HFF-Myc (cell line): ENCODE data around the gene CDKL4.

Experiments used
- DNase-seq: peaks from one replicate; pipeline ENCODE4 v3.0.0-alpha.2; 2011; ENCODE audit warnings: low read depth; ENCODE audit errors: extremely low read depth
- H3K4me3 ChIP-seq: replicated peaks from 2 replicates; pipeline ENCODE4 v1.5.1; 2011; ENCODE audit warnings: low read depth, mild to moderate bottlenecking, control low read depth, low read length
- CTCF ChIP-seq: IDR thresholded peaks from 2 replicates; pipeline ENCODE4 v1.5.1; 2012; ENCODE audit warnings: mild to moderate bottlenecking, low read depth, low read length, control low read depth; ENCODE audit errors: missing control alignments

CDKL4 gene

DNA sequence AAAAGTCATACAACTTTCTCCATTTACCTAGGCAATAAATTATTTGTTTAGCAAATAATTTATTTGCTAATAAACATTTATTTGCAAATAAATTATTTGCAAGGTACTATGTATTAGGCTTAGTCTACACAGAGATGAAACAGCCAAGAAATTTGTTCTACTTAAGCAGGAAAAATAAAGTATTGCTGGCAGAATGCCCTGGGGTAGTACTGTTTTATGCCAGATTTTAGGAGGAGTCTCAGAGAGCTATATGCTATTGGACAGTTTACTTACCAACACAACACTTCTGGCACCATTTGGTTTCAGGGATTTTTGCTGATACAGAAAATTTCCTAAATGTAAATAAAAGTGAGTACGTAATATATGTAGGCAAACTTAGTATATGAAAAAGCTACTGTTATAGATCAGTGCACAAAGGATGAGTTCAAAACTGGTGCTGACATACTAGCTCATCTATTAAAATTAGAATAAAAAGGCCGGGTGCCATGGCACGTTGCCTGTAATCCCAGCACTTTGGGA lies 23.2 kb upstream of the CDKL4 start:
- peak; percentile 2 for DNase-seq
- TF ChIP-seq CTCF = no peak
- H3K4me3 ChIP-seq = no peak overlapping the region

DNA sequence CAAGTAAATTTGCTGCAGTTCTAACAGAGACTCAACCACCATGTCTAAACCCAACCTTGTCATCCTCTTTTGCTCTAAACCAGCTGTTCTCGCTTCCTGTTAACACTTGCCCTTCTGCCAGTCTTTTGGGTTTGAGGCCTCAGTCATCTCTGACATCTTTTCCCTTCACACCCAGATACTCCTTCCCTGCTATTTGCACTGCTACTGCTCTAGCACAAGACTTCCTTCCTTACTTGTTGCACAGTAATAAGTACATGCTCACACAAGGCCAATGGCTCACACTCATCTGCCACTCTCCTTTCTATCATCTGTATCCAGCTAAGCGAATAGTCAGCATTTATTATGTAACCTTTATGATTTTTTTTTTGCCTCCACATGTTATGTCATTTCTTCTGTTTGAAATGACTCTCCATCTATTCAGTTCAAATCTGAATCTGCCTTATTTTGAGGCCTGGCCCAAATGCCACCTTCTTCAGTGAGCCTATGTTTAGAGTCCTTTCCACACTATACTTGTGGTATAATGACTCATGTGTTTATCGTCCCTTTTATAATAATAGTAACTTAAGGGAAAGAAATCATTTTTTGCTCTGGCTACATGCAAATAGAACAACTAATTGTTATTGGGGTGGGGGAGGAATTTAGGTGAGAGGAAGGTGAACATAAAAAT lies 22.5 kb upstream of the CDKL4 start:
- no peak for TF ChIP-seq CTCF
- DNase-seq = no peak
- H3K4me3 ChIP-seq = no peak overlapping the region

DNA sequence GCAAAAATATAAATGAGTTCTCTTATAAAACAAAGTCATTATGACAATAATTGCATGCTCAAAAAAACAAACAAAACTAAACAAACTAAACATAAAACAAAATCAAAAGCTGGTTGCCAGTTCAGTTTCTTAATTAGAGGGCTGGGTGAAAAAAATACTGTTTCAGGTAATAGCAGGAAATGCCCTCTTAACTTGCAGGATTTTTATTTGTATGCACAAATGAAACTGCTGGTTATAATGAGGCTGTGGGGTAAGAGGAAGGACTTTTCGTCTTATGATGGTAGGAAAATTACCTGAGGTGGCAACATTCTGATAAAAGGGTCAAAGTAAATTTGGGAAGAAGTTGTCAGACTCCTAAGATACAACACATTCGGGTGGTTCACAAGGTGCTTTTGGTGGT lies 21.5 kb upstream of the CDKL4 start:
- no peak for DNase-seq
- no peak for TF ChIP-seq CTCF
- no peak overlapping the region for H3K4me3 ChIP-seq

- H3K4me3 ChIP-seq = no peak overlapping the region
Observed at GRCh38 chr2:39264733-39265132, 21.0 kb upstream of the CDKL4 start.

DNA sequence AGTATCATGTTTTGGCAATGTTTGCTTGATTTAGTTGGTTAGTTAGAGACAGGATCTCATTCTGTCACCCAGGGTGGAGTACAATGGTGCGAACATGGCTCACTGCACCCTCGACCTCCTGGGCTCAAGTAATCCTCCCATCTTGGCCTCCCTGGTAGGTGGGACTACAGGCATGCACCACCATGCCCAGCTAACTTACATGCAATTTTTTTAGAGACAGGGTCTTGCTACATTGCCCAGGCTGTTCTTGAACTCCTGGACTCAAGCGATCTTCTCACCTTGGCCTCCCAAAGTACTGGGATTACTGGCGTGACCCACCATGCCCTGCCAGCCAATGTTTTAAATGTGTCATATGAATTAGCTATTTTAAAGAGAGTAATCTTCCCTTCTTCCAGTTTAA lies 16.3 kb upstream of the CDKL4 start:
- no peak for DNase-seq
- no peak for TF ChIP-seq CTCF
- H3K4me3 ChIP-seq = no peak overlapping the region

More at GRCh38 chr2:39264733-39265132, 21.0 kb upstream of the CDKL4 start:
- no peak for DNase-seq
- no peak for TF ChIP-seq CTCF

- DNase-seq = no peak
- TF ChIP-seq CTCF = no peak
- H3K4me3 ChIP-seq = no peak overlapping the region
Observed at GRCh38 chr2:39256040-39256439, 12.3 kb upstream of the CDKL4 start.
